Measurements from ENCODE around the gene KYAT1.

DNA sequence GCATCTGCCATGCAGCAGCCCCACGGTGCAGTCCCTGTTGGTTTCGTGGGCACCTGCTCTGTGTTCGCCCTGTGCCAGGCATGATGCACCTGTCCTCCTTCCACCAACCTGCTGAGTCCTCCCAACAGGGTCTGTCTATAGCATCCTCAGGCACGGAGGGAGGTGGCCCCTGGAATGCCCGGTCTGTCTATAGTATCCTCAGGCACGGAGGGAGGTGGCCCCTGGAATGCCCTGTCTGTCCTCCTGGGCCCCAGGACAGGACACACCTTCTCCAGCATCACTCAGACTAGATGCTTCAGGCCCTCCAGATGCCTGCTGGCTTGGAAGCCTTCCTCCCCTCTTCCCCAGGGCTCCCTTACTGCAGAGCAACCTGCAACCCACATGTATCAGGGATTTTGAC lies 29.2 kb upstream of the KYAT1 start:
- no peak for TF ChIP-seq EZH2 (IDR thresholded peaks at IDR 0.05; ENCODE audit: insufficient read depth, low read length)
- TF ChIP-seq, protein P1, sequence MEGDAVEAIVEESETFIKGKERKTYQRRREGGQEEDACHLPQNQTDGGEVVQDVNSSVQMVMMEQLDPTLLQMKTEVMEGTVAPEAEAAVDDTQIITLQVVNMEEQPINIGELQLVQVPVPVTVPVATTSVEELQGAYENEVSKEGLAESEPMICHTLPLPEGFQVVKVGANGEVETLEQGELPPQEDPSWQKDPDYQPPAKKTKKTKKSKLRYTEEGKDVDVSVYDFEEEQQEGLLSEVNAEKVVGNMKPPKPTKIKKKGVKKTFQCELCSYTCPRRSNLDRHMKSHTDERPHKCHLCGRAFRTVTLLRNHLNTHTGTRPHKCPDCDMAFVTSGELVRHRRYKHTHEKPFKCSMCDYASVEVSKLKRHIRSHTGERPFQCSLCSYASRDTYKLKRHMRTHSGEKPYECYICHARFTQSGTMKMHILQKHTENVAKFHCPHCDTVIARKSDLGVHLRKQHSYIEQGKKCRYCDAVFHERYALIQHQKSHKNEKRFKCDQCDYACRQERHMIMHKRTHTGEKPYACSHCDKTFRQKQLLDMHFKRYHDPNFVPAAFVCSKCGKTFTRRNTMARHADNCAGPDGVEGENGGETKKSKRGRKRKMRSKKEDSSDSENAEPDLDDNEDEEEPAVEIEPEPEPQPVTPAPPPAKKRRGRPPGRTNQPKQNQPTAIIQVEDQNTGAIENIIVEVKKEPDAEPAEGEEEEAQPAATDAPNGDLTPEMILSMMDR (IDR thresholded peaks at IDR 0.05; ENCODE audit: insufficient read depth, low read depth, low read length), result no peak
